Fibroblast of skin of right quadriceps (primary cell): Measurements from ENCODE around the gene PDCD1.
"Not testable (repeated sequence)": the region's sequence is repeated elsewhere in the genome, so short reads cannot be mapped to it uniquely, and the experiment has no call there.

Source experiments
- DNase-seq: peaks from one replicate; pipeline ENCODE4 v3.0.0-alpha.2; 2013

Gene PDCD1

GRCh38 chr2:241811201-241811951, 47.3 kb downstream of the PDCD1 start:
- no peak for DNase-seq

- DNase-seq, result no peak
Observed at GRCh38 chr2:241810307-241811200, 48.1 kb downstream of the PDCD1 start.

DNA sequence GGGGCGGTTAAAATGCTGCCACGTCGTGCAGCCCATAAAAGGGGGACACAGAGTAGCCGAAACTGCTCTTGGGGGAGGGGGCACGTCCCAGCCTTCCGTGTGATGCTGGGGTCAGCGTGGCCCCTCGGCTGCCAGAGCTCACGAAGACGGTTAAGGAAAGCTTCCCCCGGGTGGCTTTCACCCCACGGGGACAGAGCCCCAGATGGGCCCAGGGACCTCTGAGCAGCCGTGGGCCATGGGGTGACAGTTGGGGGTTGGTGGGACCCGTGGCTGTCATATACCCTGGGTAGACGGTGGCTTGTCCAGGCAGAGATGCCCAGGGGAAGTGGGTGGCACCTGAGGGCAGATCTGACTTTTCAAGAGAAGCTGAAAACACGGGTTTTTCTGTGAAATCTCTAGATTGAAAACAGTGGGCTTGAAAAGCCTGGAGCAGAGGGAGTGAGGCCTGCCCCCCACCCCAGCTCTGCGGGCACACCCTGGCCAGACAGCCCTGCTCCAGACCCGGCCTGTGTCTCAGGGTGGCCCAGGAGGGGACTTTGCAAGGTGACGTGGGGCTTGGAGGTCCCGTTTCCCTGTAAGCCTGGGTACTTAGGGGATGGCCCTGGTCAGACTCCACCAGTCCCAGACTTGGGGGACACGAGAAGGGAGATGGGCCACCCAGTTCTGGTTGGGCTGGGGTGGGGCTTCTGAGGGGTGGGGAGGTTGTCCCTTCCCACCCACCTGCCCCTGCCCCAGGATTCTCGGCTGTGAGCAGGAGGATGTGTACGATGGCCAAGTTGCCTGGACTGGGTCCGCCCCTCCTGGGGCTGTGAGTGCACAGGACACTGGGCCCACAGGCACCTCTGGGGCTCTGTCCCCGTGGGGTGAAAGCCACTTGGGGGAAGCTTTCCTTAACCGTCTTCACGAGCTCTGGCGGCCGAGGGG, 49.0 kb downstream of the PDCD1 start:
- no peak for DNase-seq

DNA sequence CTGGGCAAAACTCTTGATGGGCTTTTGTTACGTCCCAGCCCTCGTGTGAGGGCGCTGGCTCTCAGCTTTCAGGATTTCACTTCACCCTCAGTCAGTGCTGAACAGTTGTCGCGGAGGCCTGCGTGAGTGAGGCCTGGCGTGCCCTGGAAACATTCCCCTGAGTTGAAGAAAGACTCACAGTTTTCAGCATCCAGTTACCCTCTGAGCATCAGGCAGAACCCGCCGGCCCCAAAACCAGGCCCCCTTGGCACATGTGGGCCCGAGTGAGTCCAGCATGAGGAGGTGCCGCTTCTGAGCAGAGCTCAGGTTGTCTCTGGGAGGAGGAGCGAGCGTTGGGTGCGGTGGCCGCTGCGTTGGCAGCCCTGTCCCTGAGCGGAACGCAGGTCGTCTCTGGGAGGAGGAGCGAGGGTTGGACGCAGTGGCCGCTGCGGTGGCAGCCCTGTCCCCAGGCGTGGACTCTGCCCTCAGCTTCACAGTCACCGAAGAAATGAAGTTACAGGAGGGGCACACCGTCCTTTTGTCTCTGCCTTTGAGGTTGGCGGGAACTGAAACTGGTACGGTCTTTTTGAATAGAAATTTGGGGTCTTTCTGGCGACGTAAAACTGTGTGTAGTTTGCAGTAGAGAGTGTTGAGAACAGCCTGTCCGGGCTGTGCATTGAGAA, 49.8 kb downstream of the PDCD1 start, which contains the start of gene NEU4:
Gene NEU4 (plus strand): TSS at position 473 of the 662 bp plus-strand sequence. CDS start 5,292 bp downstream, outside the sequence.
- DNase-seq, result no peak

GRCh38 chr2:241808051-241808720, 50.5 kb downstream of the PDCD1 start:
- DNase-seq, result peak; percentile 18

- not testable (repeated sequence) for DNase-seq
Observed at GRCh38 chr2:241806217-241806616, 52.5 kb downstream of the PDCD1 start.

GRCh38 chr2:241804326-241805229, 54.1 kb downstream of the PDCD1 start:
- DNase-seq, result peak; percentile 64

GRCh38 chr2:241803387-241804325, 55.0 kb downstream of the PDCD1 start:
- DNase-seq, result peak; percentile 33

GRCh38 chr2:241802421-241803318, 56.0 kb downstream of the PDCD1 start:
- DNase-seq, result no peak

DNA sequence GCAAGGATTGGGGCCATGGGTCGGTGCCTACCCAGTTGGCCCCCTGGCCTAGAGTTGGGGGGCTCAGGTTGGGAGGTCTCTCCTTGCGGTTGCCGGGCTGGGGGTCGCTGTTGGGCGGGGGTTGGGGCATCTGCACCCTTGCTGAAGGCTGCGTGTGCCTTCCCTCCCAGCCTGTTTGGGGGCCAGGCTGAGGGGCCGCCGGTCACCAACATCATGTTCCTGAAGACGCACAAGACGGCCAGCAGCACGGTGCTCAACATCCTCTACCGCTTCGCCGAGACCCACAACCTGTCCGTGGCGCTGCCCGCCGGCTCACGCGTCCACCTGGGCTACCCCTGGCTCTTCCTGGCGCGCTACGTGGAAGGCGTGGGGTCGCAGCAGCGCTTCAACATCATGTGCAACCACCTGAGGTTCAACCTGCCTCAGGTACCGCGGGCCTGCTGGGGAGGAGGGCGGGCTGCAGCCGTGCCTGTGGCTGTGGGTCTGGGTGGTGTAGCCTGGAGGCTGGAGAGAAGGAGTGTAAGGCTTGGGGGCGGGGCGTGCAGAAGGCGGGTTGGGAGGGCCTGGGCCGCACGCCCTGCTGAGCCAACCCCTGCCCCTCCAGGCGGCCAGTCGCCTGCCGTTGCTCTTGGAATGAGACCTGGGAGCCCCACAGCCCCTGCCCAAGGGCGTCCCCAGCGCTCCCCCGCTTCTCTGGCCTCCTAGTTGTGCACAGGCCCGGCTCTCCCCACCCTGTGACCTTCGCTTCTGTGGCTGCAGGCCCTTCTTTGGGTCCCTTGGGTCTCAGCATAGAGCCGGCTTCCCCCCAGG, 56.9 kb downstream of the PDCD1 start:
- DNase-seq, result no peak

- not testable (repeated sequence) for DNase-seq
Observed at GRCh38 chr2:241800198-241800903, 58.3 kb downstream of the PDCD1 start.
